Frontal cortex (tissue), 1 donor: ENCODE measurements around the gene DPP10. TPM values are rescaled to one million over a fixed set of nuclear protein-coding genes. Genes with fewer than 3 reads are reported as not detected.

ENCODE experiments used
- small RNA-seq: library from RNA; depleted of rRNA; stranded (forward); fragments of <200 nt; gene quantifications from one replicate; pipeline ENCODE3, GENCODE V24; 2014
- total RNA-seq: library from RNA; depleted of rRNA; stranded (reverse); fragments of >200 nt; gene quantifications from one replicate; pipeline ENCODE4 v1.2.3, GENCODE V29; 2014

Gene DPP10
- total RNA-seq, 1 donor from 2014 or later, result 74.6 TPM

Small RNA genes within 50 kb of the gene (small RNA-seq; reads per million reads assigned to genes)
- 0.33 reads per million, percentile 18 among the genes with 10 or more reads in this experiment for gene RNU2-41P
